ENCODE results near the gene ZNF277.

The ZNF277 gene

DNA sequence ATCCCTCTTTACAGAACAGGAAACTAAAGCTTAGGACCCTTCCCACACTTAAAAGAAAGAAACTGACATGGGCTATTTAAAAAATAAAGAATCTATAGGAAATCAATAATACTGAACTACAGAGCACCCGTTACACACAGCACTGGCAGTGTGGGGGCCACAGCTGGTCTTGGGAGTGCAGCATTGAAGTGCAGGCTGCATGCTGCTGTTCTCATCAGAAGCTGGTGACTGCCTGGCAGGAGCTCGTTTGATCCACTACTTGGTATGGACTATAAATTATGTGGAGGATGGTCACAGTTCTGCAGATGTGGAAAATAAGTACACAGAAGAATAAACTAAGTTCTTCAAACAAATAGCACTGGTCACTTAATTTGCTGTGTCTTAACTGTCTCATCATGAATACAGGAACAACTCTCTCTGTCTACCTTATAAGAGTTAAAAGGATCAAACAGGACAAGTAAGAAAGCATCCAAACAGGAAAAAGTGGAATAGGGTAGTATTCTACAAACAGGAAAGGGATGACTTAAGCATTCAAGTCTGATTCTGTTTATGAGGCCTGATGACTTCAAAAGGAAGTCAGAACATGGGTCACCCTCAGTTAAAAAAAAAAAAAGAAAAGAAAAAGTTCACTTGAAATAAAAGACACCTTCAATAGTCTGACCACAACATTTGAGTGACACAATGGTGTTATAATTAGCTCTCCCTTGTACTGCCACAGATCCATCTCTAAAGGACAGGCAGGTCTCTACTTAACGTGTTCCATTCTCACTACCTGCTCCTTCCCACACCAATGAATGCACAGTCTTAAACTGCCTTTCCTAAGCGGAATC, 21.3 kb upstream of the ZNF277 start:
- DNase-seq (ENCODE audit: low read depth in 2 of 2), result no peak

DNA sequence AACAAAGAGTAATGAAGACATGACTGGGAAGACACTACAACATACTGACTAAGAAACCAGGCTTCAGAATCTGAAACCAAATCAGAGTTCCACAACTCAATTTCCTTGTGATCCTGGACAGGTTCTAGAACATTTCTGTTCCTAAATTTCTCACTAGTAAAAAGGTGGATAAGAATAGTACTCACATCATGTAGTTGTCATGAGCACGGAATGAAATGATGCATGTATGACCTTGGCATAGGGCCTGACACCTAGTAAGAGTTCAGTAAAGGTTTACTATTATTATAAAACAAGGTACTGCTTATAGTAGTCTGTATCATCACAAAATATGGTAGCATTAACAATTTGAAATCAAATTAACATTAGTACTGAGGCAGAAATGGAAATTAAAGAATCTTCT, 20.2 kb upstream of the ZNF277 start:
- DNase-seq (ENCODE audit: low read depth in 2 of 2), result no peak

DNA sequence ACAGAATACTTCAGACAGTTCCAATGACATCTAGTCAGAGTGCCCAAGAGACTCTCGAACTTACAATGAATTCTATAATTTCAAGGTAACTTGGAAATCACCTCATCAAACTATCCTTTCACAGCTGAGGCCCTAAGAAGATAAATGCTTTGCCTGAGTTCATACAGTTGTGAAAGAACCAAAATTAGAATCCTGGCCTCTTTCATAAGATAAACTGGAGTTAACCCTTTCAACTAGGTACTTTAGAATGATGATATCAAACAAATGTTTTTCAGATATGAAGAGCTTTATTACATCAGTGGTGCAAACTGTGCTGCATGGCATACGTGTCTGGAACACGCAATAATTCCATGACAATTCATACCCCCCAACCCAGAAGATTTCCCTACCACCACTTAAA, 18.2 kb upstream of the ZNF277 start:
- no peak for DNase-seq (ENCODE audit: low read depth in 2 of 2)

DNA sequence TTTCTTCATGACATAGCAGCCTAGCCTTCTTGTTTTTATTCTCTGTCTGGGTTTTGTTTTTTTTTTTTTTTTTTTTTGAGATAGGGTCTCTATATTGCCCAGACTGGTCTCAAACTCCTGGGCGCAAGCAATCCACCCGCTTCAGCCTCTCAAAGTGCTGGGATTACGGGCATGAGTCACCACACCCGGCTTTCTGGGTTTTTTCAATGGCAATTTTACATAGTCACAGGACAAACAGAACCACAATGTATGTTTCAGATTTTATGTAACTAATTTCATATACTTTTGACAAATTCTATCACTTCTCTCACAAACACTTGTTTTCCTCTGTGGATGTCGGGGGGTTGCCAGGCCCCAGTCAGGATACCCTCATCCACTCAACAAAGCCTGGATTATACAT, 16.8 kb upstream of the ZNF277 start:
- DNase-seq (ENCODE audit: low read depth in 2 of 2), result no peak

DNA sequence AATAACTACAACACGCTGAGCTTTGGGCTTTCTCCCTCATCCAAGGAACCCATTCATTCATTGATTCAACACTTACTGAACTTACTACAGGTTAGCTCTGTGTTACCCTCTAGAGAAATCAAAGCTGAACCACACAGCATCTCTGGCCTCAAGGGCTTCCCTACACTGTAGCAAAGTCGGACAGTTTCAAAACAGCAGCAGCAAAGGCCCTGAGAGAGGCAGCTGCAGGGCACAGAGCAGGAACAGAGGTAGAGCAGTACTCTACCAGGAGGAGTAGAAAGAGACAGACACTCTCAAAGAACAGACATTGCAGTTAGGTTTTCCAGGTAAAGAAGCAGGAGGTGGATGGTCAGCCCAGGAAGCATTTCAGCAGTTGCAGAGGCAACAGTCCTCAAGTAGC, 16.4 kb upstream of the ZNF277 start:
- no peak for DNase-seq (ENCODE audit: low read depth in 2 of 2)

DNA sequence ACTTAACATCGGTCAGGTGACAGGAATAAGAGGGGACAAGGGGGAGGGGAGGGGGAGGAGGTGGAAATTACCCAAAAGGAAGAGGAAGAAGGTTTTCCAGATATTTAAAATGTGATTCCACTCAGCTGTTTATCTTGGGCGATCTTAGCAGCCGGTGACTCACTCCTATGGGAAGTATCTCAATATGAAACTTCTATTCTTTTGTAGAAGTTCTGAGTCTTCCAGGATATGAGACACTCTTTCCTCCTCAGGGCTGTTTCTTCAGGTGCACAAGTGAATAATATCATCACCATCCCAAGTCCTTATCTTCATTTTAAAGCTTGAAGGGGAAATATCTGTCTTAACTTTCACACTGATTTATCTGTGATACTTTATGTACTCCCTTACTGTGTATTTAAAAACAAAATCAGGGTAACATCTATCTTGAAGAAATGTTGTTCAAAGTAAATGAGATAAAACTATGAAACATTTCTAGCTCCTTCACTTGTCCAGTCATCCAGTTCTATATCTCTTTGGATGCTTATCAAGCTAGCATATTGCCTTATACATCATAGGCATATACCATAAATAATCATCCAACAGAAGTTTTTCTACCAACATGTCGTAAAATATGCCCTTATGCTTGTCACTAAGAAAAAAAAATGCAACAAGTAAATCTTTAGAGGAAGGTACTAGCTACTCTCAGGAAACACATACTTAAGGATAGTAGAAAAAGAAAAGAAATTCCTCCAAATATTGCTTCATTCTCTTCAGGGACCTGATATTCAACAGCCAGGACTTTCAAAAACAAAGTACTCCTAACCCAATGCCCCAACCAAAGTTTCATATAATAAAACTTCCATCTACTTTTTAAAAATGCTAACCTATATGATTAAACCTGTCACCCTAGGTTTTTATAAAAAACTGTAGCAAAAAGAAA, 14.0 kb upstream of the ZNF277 start:
- no peak for DNase-seq (ENCODE audit: low read depth in 2 of 2)

DNA sequence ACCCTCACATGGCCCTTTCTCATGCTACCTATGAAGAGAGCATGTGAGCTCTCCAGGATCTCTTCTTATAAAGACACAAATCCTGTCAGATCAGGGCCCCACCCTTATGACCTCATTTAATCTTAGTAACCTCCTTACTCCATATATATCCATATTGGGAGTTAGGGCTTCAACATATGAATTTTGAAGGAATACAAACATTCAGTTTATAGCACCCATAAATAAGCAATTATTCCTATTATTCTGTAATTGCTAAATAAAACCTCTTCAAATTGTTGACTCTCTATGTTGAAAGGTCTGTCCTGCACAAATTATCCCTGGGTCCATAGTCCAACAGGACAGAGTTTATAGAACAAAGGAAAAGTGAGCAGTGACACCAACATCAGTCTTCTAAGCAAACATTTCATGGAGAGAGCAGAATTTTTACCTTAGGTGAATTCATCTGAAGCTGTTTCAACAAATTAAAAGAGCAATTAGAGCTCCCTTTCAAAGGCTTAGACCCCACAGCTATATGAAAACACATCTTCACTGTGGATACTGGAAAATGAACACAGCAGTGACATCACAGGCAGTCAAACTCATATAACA, 12.5 kb upstream of the ZNF277 start:
- no peak for DNase-seq (ENCODE audit: low read depth in 2 of 2)

DNA sequence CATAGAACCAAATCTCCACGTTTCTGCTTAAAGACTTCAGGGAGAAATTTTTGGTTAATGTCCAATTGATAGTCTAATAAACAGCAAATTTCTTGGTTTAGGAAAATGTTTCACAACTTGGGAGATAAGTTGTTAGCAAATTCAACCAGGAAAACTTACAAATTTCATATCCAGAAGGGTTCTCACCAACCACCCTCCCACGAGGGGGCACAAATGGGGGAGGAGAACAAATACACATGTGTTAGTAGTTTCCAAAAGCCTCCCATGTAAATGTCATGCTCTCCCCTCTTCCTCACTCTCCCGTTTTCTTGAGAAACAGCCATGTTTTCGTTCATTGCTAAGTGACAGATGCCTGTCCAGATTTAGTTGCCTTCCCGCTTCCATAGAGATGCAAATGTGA, 10.8 kb upstream of the ZNF277 start:
- no peak for DNase-seq (ENCODE audit: low read depth in 2 of 2)

DNA sequence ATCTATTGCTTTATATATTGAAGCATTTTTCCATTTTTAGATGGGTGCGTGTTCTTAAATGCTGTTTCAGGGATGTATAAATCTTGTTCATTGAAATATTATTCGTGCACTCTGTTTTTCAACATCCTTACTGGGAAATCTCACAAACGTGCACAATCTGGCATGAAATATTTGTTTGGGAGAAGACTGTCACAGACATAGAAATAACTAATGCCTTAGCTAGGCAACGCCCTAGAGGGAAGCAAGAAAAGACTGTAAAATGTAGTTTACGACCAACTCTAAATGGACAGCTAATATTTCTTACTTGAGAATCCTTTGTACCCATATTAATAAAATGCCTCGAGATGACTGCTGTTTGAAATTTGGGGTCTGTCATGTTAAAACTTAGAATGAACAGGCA, 9.2 kb upstream of the ZNF277 start:
- no peak for DNase-seq (ENCODE audit: low read depth in 2 of 2)

DNA sequence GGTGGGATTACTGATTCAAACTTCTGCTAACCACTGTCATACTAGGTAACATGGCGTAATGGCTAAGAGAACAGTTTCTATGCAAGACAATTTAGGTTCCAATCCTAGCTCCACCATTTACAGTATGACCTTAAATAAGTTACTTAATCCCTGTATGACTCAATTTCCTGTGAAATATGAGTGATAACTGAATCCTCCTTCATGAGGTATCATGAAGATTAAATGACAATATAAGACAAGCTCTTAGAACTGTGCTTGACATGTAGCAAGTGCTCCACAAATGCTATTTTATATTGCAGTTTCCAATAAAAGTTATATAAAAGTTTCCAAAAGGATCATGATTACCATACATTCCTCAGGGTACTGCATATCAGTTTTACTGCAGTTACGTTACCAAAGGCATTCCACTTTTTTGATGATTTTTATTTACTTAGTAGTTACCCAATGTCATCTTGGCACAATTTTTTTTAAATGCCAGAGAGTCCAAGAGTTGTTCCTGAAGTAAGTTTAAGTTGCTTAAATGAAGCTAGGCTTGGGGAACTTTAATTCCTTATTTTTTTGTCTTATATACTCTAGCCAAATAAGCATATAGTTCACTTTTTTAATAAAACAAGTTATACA, 7.3 kb upstream of the ZNF277 start:
- DNase-seq (ENCODE audit: low read depth in 2 of 2), result no peak

DNA sequence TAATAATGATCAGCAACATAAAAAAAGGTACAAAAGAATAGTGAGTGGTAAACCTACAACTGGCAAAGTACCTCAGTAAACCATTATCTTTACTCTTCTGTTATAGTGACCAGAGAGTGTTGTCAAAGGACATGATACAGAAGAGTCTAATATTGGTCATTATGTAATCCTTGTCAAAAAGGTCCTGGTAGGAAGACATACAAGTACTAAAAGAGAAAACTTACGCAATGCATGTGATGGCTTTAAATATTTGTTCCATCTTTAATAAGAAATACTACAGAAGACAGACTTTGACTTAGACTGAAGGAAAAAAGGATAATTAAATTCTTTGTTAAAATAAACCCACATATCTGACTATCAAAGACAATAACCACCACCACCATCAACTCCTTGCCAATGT, 6.8 kb upstream of the ZNF277 start:
- DNase-seq (ENCODE audit: low read depth in 2 of 2), result no peak

DNA sequence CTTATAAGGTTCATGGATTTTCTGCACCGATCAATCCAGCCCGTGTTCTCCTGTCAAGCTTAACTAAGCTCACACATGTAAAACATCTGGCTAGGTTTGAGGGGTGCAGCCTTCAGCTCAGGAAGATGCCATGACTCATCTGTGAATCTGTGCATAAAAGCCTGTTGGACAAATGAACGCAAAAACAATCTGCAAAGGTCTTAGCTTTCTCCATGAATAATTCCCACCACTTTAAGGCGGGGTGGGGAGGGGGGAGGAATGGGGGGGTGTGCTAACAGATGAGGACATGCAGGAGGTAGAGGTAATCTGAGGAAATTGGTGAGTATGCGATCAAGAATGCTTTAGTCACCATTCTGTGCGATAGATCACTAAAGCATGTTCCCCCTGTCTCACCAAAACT, 5.1 kb upstream of the ZNF277 start:
- no peak for DNase-seq (ENCODE audit: low read depth in 2 of 2)

DNA sequence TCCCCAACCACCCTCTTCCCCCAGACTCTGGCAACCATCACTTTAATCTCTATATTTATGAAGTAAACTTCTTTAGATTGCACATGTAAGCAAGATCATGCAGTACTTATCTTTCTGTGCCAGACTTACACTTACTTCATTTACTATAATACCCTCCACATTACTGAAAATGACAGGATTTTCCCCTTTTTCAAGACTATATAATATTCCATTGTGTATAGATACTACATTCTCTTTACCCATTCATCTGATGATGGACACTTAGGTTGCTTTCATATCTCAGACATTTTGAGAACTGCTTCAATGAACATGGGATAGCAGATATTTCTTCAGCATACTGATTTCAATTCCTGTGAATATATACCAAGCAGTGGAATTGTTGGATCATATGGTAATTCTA, 4.7 kb upstream of the ZNF277 start:
- DNase-seq (ENCODE audit: low read depth in 2 of 2), result no peak

DNA sequence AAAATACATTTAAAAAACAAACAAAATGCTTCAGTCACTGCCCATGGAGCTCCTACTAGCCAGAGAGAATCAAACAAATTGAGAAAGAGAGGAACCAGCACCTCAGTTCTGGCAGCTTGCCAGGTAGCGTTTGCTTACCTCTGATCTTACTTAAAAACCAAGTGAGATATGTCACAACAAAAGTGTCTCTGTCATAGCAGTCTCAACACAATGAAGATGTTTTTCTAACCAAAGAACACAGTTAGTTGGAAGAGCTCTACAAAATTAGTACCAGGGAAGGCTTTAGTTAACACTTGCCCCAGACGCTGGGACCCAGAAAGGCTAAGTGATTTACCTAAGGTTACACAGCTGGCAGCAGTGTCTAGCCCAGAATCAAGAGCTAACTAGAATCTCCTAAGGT, 3.7 kb upstream of the ZNF277 start:
- DNase-seq (ENCODE audit: low read depth in 2 of 2), result no peak

DNA sequence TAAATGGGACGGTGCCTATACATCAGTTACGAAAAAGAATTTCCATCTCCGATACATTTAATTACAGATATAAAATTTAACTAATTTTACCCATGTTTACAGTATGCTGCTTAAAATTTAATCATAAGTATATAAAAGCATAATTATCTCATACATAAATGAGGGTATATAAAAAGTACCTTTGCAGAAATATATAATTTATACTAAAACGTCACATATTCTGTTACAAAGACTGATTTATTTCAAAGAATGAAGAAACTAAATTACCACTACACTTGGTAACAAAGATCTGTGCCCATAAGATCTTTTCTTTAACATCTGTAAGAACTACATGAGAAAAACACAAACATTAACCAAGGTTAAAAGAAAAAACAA, 3.1 kb upstream of the ZNF277 start:
- no peak for DNase-seq (ENCODE audit: low read depth in 2 of 2)

DNA sequence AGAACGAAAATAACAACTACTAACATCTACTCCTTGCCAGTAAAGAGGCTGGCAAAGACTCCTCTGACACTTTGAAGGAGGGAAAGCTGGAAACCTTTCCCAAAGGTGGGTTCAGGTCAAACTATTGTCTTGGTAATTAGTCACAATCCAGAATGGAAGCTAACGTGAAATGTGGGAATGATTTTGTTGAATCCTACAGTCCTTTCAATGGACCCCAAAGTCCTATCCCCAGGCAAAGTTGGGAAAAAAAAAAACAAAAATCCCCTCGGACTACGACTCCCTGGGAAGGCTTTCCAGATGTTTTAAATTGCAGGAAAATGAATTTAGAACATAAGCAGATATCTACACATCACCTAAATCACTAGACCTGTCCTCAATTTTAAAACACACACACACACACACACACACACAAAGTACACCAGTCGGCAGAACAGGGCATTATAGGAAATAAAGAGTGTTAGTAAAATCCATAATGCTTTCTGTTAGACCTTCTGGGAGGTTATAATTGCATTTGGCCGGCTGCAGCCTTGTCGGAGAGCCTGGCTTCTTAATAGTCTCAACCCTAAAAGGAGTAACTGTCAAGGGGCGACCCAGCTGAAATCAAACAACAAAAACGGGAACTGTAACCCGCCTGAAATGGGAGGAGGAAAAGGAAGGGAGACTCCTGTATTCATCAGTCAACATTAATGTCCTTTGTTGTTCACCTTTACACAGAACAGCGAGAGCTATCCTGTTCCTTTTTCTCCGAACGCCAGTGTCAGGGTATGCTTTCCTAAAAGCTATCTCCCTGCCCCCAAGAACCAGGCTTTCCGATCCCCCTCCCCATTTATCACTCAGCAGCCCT, 1.8 kb upstream of the ZNF277 start:
- DNase-seq (ENCODE audit: low read depth in 2 of 2), result no peak

DNA sequence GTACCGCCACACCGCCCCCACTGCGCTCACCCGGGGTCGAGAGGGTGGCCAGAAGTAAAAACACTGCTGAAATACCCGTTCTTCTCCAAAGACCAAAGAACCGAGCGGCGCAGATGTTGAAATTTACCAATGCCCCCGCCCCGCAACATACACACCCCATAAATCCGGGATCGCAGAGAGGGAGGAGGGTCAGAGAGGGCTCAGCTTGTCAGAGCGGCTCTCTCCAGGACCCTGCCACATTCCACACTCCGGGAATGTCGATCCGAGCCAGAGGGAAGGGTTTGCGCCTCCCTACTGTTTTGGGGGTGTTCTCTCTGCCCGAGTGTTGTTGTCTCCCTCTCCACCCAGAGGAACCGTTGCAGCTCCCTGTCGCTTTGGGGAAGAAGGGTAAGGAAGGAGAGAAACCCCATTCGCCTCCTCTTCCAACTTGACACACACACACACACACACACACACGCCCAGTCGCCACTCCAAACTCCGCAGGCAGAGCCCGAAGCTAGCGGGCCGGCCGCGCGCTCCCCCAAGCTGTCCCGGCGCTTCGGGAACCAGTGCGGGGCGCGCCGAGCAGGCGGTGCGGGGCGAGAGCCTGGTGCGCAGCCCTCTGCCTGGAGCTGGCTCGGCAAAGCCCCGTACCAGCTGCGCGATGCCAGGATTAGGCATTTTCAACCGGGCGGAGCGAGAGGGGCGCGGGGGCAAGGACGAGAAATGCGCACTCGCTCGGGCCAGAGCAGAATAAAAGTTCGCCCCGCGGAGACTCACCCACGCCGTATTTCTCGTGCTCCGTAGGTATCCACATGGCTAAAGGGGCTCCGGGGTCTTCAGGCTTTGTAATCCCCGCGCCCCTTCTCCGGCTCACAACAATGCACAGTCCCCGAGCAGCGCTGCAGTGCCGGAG, 905 bp upstream of the ZNF277 start:
- peak in 1 of 2 donors; percentile 10 for DNase-seq (ENCODE audit: low read depth in 2 of 2)

DNA sequence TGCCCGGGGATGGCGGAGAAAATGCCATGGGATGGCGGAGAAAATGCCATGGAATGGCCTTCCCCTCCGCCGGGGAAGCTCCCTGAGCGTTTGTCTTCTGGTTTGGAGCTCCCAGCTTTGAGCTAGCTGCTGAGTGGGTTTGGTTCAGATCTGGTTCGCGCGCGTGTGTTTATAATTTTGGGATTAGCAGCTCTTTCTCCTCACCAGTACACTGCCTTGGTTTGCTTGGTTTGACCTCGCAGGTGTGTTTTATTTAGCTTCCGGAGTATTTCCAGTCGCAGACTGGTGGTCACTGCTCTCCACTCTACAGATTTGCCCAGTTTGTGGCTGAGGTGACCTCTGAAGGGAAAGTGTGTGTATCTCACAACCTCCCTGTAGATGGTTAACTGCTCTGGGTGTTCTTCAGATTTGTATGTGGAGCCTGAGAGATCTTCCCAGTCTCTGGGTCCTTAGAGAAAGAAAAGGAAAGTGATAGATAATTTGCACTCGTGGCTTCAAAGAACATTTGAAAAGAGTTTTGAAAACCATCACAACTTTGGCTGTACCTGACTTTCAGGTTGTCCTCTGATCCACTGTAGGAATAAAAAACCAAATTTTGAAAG, 597 bp downstream of the ZNF277 start:
- no peak for DNase-seq (ENCODE audit: low read depth in 2 of 2)

DNA sequence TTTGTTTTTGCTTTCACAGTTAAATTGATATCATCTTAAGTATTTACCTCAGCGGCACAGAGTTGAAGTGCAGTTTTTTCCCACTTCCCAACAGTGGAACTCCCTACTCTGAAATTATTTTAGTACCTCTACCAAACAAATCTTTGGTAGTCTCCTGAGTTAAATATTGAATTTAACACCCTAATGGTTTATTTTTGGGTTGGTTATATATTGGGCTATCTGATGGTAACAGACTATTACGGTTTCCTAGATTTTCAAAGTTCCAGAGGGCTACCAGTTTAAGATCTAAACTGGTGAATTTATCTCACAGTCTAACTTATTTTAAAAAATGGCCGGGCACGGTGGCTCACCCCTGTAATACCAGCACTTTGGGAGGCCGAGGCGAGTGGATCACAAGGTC, 1.3 kb downstream of the ZNF277 start:
- DNase-seq (ENCODE audit: low read depth in 2 of 2), result no peak

DNA sequence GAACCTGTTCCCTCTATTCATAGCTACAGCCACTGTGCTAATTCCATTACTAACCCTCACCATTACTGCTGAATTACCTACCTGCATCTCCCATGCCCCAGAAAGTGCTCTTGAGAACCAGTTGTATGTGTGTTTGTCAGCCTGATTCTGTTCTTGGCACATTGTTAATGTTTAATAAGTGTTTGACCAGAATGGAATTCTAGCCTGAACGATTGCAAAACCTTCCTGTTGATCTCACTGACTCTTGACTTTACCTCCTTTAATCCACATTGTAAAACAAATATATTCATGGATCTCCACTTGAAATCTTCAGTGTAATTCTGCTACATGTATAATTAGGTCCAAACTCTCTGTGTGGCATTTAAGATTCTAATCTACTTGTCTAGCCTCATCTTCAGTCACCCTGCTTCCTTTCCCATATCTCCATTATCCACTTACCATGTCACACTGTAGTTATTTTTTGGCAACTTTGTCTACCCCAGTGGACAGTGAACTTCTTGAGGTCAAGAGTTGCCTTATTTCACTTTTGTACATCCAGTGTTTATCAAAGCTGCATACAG, 4.9 kb downstream of the ZNF277 start:
- DNase-seq (ENCODE audit: low read depth in 2 of 2), result no peak

Data from stimulated activated CD8-positive, alpha-beta memory T cell treated with anti-CD3 and anti-CD28 coated beads, Interleukin-2, amount 100 ng/mL, for 48 hours (primary cell).